NCI-H128 (cell line): ENCODE results near the gene MRPL28.
"Not testable (repeated sequence)": the region's sequence is repeated elsewhere in the genome, so short reads cannot be mapped to it uniquely, and the experiment has no call there.

ENCODE experiments used
- DNase-seq: peaks from one replicate; lab custom pipeline; 2025; ENCODE audit not compliant: unreplicated experiment; lab: John Stamatoyannopoulos, UW

The MRPL28 gene

DNA sequence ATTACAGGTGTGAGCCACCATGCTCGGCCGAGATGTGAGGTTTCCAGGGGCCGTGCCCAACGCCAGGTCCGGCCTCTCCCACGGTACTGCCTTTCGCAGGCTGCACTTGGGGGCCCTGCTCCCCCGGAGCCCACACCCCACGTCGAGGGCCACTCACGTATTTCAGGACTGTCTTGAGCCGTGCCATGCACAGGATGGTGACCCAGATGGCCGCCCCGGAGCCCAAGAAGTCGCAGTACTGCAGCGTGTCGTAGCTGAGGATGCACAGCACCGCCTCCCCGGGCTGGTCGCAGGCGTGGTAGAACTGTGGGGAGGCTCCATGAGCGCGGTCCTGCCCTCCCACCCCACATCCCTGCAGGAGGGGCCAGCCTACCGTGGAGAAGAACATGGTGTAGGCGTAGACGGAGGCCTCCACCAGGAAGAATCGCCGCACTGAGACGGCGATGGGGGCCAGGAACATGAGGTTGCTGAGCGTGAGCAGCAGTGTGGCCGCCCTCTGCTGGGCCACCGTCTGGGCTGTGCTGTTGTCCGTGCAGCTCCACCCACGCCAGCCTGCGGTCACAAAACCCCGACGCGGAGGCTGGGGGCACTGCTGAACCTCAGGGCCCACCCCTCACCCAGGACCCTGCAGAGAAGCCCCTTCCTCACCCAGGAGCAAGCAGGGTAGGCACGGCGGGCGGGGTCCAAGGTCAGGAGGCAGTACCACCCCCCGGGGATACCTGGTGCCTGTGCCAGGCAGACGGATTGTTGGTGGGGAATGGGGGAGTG lies 3.7 kb upstream of the MRPL28 start:
- DNase-seq = no peak

DNA sequence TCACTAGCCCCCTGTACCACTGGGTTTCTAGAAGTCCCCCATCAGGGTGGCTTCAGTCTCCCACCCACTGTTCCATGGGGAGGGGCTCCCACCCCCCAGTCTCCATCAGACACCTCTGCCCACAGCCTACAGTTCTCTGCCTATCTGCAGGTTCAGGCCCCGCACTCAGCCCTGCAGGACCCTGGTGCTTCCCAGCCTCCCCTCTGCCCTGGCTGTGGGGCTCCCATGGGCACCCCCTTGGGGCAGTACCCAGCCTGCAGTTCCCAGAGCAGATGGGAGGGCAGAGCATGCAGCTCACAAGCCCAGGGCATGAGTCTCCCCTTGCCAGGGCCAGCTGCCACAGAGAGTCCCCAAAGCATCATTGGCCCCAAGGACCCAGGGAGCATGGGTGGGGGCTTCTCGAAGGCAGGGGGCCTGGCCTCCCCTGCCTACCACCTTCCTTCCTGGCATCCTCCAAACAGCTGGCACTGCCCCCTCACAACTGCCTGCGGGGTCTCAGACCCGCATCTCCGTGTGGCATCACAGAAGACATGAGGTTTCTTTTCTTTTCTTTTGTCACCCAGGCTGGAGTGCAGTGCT lies 2.8 kb upstream of the MRPL28 start:
- DNase-seq = no peak

DNA sequence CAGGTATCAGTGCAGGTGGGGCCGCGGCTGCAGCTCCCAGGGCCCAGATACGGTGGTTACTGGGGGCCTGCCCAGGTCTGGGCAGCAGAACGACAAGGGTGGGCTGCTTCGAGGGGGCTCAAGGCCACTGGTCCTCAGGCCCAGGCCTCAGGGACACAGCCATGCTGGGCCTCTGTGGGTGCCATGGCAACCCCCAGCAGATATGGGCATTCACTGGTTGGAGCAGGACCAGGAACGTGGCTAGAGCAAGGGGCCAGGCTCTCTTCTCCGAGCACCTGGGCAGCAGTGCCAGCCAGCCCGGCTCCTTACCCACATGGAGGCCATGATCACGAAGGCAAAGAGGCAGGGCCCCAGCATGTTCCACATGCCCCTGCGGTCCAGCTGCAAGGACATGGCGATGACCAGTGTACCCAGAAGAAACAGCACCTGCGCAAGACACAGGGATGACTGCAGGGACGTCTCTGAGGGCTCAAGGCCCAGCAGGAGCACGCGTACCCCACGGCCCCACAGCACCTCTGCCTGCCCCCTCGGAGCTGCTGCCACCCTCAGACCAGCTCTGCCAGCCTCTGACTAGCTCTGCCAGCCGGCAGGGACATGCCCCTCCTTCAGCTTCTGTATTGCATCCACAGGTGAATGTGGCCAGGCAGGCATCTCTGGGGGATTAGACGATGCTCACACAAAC lies 2.1 kb upstream of the MRPL28 start:
- no peak for DNase-seq

DNA sequence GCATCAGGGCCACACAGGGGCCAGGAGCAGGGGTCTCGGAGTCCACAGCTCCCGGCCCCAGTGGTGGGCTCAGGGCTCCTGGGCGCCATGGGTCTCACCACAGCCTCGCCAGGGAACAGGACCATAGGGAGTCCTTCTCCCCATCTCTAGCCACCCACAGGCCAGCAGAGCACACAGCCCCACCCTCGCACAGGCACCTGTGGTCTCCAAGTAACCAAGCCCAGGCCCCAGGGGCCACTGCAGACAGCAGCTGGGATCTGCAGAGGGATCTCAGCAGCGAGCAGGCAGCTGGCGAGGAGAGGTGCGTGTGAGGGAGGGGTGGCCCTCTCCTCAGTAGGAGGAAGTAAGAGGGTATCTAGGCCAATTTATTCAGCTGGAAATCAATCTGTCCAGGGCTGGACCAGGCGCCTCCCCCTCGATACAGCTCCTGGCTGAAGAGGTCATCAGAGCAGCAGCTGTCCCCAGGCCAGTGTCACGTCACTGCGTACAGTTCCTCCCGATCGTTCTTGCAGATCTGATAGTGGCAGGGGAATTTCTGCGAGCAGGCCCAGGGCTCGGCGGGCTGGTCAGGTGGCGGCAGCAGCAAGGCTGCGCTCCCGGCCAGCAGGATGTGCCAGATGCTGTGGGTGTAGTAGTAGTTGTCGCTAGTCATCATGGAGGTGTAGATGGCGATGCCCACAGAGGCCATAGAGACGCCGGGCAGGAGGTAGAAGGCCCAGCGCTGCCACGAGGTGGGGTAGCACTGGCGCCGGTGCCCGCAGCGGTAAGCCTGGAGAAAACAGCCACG lies 1.4 kb upstream of the MRPL28 start:
- no peak for DNase-seq

DNA sequence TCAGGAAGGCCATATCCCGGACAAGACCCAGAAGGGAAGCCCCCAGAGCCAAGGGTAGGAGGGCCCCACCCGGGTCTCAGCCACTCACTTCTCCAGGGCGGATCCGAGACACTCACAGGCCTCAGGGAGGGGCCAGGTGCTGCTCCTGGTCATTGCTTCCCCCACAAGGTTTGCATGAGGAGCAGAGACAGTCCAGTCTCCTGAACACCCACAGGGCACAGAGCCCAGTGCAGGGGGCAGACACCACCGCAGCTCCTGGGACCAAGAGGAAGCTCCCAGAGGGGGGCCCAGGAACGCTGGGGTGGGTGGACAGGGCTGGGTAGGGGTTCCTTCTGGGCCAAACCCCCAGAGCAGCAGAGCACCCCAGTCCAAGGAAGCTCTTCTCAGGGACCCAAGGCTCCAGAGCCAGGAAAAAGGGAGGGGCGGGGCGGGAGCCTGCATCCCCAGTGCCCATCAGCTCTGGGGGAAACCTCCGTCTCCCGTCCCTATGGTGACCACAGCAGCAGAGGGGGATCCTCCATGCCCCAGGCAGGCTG lies 709 bp upstream of the MRPL28 start:
- DNase-seq = no peak

DNA sequence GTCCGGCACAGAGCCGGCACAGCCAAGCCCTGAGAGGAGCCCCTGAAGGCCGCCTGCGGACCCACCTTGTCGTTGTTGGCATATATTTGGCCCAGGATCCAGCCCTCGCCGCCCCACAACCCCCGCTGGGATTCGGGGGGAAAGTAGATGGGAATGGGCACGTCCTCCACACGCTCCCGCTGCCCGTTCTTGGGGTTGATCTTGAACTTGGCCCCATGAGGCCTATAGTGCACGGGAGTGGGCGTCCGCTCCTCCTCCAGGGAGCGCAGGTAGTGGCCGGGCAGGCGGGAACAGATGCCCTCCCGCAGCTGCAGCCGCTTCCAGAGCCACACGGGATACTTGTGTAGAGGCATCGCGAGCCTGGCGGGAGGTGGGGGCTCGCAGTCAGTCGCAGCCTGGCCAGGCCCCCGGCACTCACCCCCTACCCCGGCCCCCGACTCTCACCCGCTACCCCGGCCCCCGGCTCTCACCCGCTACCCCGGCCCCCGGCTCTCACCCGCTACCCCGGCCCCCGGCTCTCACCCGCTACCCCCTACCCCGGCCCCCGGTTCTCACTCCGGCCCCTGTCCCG lies 387 bp downstream of the MRPL28 start:
- DNase-seq = no peak

DNA sequence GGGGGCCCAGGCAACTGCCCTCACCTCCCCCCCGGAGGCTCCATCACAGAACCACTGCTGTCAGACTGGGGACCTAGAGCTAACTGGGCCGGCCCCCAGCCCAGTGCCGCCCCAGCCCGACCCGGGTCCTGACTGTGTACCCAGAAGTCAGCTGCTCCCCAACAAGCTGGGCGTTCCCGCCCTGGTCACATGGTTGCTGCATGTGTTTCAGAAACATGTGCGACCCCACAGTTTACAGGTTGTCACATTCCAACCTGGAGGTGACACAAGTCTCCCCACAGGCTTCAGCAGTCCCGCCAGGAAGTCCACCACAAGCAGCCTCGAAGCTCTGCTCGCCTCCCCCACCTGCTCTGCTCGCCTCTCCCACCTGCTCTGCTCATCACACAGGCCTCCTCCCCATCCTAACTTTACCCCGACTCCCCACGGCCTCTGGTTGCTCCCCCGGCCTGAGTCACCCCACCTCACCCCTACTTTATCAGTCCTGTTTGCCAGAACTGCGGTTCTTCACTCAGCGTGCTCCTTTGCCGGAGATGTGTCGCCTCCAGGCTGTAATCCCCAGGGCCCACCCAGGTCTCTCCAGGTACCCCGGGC lies 968 bp downstream of the MRPL28 start:
- DNase-seq = no peak

DNA sequence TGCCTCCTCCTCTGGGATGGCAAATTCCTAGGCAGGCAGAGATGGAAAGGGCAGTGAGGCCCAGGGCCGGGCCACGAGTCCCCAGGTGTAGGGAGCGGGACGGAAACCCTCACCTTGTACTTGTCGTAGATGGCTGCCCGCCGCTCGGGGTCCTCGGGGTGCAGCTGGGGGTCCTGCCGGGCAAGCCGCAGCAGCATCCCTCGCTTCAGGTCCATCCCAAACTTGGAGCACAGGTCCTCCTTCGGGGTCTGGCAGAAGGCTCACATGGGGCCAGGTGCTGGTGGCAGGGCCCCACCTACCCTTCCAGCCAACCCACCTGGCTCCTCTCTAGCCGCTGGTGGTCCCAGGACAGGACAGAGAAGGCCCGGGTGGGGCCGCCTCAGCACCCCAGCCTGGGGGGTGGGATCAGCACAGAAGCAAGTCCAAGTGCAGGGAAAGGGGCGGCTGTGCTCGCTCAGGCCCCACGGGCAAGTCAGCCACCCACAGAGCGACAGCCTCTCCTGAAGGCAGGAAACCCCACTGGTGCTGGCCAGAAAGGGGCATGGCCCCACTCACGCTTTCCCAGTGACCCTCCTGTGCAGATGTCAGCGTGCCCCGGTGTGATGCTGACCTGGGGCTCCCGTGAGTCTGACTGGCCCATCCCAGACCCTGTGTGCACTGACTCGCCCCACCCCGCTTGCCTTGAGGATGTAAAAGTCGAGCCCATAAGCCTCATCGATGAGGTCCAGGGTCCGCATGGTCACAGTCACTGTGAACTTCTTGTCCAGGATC lies 1.8 kb downstream of the MRPL28 start:
- no peak for DNase-seq

DNA sequence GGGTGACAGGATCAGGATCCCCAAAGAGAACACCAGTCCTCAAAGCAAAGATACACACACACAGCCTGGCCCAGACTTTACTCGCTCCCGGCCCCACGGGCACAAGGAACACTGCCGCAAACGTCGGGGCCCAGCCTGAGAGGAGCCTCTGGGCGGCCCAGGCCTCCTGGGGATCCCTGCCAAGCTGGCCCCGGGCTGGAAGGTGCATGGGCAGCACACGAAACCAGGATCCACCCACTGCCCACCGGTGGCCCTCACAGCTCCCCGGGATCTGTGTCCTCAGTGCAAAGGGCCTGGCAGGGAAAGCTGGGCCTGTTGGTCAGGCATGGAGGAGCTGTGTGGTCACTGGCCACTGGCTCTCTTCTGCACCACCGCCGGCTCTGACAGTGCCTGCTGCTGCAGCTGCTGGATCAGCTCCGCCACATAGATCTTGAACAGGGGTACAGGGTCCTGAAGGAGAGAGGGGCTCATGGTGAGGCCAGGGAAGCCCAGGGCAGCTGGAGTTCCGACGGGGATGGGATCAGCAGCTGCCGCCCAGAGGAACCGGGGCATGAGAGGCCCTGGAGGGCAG lies 2.9 kb downstream of the MRPL28 start:
- no peak for DNase-seq

DNA sequence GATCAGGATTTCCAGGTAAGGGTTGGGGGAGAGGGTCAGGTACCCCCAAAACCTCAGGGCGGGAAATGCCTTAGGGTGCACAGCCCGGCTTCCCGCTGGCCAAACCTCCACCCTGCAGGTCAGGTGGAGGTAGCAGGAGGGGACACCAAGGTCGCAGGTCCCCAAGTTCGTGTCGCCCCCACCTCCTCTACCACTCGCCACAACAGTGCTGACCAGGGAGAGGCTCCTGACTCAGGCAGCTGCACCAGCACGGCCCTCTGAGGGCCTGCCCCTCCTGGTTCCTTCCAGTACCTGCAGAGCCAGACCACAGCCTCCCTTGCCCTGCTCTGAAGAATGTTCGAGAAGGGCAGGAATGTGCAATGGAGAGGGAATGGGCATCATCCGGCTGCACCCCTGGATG lies 3.9 kb downstream of the MRPL28 start:
- no peak for DNase-seq

DNA sequence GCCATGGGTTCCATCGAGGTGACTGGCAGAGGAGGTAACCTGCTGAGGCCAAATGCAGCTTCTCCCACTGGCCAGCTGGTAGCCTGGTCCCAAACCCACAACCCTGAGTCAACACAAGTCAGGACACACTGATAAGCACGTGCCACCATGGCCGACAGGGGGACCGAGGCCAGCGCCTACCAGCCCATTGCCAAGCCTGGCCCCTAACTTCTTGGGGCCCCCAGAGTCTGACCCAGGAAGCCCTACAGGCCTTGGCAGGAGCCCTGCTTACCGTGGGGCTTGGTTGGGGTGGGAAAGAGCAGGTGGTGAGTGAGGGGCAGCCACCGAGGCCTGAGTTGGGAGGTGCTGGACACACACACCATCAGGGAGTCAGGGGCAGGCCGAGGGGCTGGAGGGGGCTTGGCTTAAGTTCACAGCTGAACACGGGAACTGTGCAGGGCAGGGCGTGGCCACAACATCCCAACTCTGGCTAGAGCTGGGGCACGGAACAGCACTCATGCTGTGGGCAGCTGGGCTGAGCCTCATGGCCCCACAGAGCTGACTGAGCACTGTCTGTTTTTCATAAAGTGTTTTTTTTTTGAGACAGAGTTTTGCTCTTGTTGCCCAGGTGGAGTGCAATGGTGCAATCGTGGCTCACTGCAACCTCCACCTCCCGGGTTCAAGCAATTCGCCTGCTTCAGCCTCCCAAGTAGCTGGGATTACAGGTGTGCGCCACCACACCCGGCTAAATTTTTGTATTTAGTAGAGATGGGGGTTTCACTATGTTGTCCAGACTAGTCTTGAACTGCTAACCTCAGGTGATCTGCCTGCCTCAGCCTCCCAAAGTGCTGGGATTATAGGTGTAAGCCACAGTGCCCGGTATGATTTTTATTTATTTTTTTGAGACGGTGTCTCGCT lies 5.5 kb downstream of the MRPL28 start:
- no peak for DNase-seq

DNA sequence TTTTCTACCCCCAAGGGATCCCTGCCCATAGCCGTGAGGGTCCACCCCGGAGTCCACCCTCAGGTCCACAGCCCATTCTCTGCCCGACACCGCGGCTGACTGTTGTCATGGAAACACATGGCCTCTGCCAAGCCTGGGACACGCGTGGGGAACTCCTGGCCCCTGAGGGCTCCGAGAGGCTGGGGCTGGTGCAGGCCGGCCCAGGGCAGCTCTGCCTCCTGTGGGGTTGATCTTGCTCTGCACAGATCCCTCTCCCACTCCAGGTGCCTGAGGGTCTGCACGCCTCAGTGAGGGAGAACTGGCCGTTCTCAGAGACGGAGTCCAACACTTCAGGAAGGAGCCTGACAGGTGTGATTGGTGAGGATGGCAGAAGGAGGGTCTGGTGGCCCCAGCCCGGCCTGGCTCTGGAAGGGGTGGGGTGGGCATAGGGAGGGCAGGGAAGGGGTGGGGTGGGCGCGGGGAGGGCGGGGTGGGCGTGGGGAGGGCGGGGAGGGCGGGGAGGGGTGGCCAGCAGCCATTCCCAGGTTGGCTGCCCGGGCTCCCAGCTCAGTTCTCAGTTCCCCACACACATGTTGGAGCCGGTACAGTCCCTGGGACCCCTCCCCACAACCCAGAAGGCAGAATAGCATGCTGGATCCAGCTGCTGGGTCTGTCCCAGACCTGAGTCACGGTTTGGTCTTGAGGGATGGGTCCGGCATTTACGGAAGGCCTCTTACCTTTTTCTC lies 6.4 kb downstream of the MRPL28 start:
- no peak for DNase-seq

DNA sequence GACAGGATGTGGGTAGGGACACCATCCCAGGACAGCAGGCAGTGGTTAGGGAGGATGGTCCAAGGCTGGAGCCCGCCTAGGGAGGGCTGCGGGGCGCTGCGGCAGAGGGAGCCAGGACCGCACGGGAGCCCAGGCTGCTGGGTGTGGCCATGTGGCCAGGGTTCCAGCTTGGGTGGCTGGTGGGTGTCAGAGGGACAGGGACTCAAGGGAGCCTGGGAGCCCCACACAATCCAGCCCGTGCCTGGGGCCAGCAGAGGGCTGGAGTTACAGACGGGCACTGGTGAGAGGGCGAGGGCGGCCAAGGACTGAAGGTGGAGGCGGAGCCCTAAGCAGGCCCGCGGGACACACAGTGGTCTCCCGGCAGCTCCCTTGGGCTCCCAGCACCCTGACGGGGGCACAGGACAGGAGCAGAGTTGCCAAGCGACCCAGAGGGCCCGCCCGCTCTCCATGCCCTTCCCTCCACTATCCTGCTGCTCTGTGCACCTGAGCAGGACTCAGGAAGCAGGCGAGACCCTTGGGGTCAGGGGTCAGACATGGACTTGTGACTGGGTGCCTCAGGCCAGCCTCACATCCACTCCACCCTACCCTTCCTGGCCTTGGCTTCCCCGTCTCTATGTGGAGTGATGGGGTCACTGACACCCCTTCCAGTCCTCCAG lies 7.1 kb downstream of the MRPL28 start:
- no peak for DNase-seq

DNA sequence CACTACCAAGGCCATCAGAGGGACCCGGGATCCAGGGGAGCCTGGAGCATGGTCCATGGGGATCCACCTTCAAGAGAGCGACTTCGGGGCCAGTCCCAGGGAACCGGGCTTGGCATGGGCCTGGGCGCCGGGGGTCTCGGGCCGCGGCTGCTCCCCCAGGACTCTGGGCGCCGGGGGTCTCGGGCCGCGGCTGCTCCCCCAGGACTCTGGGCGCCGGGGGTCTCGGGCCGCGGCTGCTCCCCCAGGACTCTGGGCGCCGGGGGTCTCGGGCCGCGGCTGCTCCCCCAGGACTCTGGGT lies 7.7 kb downstream of the MRPL28 start:
- DNase-seq = not testable (repeated sequence)

DNA sequence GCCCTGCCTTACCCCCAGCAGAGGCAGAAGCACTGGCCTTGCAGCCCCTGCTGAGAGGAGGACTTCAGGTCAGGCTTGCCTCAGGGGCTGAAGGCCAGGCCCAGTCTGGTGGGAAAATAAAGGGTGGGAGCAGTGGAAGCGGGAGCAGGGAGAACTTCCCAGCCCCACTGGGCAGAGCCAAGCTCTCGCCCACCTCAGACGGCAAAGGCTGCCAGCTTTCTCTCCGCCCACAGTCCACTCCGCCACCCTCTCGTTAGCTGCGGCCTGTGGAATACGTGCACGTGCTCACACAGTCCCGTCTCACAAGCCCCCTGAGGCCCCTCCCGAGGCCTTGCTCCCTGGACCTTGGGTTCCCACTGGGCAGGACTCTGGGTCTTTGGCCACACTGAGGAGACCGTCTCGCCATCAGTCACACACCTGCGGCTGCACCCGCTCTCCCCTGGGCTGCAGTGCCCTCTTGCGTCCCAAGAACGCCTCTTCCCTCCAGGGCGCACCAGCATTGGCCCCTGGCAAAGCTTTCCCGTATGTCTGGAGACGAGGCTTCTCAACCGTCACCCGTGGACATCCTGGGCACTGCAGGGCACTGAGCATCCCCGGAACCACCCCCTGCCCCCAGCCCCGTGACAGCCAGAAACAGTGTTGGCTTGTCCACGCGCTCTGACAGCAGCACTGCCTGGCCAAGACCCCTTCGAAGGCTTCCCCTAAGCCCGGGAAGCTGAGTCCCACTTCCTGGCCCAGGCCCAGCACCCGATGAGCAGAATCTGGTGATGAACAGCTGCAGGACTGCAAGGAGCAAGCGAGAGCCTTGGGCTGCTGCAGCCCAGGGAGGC lies 8.3 kb downstream of the MRPL28 start:
- DNase-seq = peak; percentile 41

DNA sequence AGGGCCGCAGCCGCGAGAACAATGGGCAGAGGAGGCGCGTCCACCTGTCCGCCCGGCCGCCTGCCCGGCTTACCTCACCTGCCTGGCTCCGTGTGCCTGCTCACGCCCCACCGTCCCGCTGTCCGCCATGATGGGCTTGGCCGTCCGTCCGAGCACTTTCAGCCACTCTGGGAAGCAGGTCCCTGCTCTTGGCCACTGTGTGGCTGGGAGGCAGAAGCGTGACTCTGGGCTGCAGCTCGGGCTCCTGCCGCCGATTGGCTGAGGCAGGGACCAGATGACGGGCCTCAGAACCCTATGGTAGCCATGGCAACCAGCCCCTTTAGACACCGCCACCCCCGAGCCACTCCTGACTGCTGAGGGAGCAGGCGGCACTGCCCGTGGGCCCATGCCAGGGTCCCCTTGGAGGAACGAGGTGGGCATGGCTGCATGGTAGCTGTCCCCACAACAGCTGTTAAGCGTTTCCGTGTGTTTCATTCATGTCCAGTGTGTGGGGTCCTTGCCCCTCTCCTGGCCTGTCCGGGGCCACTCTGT lies 8.9 kb downstream of the MRPL28 start:
- no peak for DNase-seq
